Upper lobe of right lung (tissue), 1 donor: ENCODE measurements around the gene SLC10A1. TPM values are rescaled to one million over a fixed set of nuclear protein-coding genes. Genes with fewer than 3 reads are reported as not detected.

Source experiments
- ATAC-seq: fragments of 200-7000 bp; cut with Tn5 transposase; one replicate; pipeline ENCODE4 v1.9.1; 2020; ENCODE audit warnings: mild to moderate bottlenecking, moderate library complexity
- DNase-seq: peaks from one replicate; pipeline ENCODE4 v3.0.0-alpha.2; 2020
- H3K27ac ChIP-seq: fragments of 200-600 bp; one replicate; pipeline ENCODE4 v1.8.0; 2022
- H3K27me3 ChIP-seq: fragments of 200-600 bp; one replicate; pipeline ENCODE4 v1.8.0; 2022; ENCODE audit warnings: mild to moderate bottlenecking
- H3K36me3 ChIP-seq: fragments of 200-600 bp; one replicate; pipeline ENCODE4 v1.8.0; 2022
- H3K4me1 ChIP-seq: fragments of 200-600 bp; one replicate; pipeline ENCODE4 v1.8.0; 2022
- H3K4me3 ChIP-seq: fragments of 200-600 bp; one replicate; pipeline ENCODE4 v1.8.0; 2022; ENCODE audit warnings: mild to moderate bottlenecking
- H3K9me3 ChIP-seq: fragments of 200-600 bp; one replicate; pipeline ENCODE4 v1.8.0; 2022
- intact Hi-C: fragments of 100-400 bp; cut with DNase I; formaldehyde crosslinking; loops from one replicate; pipeline ENCODE4 v1.11.0; 2022
- total RNA-seq: library from RNA; stranded (reverse); fragmentation: NEBNext Ultra II Directional; extraction: Animal tissue kit (Norgen Biotek cat#: 25700); gene quantifications from one replicate; pipeline ENCODE4 v1.2.1, GENCODE V29; 2021
- TF ChIP-seq, protein P1 (sequence below): fragments of 200-600 bp; IDR thresholded peaks from one replicate; pipeline ENCODE4 v1.8.0; 2022; ENCODE audit warnings: antibody characterized with exemption
- donor health status: DM: no; HTN: yes; CAD: no; lungs with severe emphysema.

Gene SLC10A1
- total RNA-seq, 1 donor from 2014 or later: not detected

DNA sequence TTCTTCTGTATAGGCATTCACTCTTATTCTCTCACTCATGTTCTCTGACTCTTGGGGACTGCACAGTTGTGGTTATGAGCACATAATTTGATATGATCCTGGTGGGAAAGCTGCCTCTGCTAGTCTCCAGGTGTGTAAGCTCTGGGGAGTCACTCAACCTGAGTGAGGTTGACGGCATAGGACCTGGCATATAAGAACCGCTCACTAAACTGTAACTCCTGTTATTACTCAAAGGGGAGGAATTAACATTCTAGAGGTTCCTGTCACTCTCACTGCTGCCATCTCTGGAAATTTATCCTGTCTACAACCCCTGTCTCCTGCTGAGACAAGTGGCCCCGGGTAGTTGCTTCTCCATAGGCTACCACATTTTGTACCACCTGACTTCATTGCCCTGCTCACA is 16.1 kb downstream of the SLC10A1 start:
- DNase-seq: no peak
- intact Hi-C loops: no loop called here
- H3K4me3 ChIP-seq: no peak overlapping the region
- TF ChIP-seq, protein P1, sequence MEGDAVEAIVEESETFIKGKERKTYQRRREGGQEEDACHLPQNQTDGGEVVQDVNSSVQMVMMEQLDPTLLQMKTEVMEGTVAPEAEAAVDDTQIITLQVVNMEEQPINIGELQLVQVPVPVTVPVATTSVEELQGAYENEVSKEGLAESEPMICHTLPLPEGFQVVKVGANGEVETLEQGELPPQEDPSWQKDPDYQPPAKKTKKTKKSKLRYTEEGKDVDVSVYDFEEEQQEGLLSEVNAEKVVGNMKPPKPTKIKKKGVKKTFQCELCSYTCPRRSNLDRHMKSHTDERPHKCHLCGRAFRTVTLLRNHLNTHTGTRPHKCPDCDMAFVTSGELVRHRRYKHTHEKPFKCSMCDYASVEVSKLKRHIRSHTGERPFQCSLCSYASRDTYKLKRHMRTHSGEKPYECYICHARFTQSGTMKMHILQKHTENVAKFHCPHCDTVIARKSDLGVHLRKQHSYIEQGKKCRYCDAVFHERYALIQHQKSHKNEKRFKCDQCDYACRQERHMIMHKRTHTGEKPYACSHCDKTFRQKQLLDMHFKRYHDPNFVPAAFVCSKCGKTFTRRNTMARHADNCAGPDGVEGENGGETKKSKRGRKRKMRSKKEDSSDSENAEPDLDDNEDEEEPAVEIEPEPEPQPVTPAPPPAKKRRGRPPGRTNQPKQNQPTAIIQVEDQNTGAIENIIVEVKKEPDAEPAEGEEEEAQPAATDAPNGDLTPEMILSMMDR: no peak
- no peaks in the 10 kb centered on the region for H3K4me1 ChIP-seq
- H3K36me3 ChIP-seq: peaks cover 54% of the 10 kb centered on the region
- no peaks in the 10 kb centered on the region for H3K27me3 ChIP-seq
- H3K27ac ChIP-seq: no peak overlapping the region
- no peaks in the 10 kb centered on the region for H3K9me3 ChIP-seq
- no peak for ATAC-seq

DNA sequence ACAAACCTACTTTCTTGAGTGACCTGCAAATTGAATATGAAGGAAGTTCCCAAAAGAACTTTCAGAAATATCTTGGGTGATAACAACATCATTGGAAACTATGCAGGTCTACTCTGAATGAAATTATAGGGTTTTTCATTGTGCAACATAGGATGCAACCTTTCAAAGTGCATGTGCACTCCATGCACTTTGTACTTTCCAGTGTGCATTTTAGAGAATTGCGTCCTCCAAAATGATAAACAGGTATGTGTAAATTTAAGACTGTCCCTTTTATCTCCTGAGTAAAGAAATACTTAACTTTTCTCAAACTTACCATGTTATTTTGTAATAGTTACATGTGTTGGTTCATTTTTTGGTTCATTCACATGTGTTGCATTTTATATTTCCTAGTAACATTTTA is 16.9 kb downstream of the SLC10A1 start:
- Histone ChIP-seq H3K27me3 (no peaks in the 10 kb centered on the region), H3K36me3 (peaks cover 61% of the 10 kb centered on the region), H3K4me3 (no peak overlapping the region), H3K9me3 (no peaks in the 10 kb centered on the region), H3K27ac (no peak overlapping the region), H3K4me1 (no peaks in the 10 kb centered on the region)
- no peak for ATAC-seq
- TF ChIP-seq, protein P1: no peak
- no peak for DNase-seq
- intact Hi-C loops: no loop called here

DNA sequence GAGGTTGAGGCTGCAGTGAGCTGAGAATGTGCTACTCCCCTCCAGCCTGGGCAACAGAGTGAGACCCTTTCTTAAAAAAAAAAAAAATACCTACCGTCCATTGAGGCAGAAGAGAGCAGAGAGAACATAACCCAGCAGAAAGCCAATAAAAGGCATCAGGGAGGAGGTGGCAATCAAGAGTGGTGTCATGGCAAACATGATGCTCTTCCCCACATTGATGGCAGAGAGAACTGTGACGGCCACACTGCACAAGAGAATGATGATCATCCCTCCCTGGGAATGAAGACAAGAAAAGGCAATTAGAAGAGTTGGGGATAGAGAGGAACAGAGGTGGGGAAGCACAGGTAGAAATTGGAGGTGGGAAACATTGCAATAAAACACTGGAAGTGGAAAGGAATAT is 18.0 kb downstream of the SLC10A1 start:
- H3K36me3 ChIP-seq: peaks cover 71% of the 10 kb centered on the region
- no peaks in the 10 kb centered on the region for H3K9me3 ChIP-seq
- H3K27ac ChIP-seq: no peak overlapping the region
- intact Hi-C loops: no loop called here
- DNase-seq: no peak
- no peaks in the 10 kb centered on the region for H3K4me1 ChIP-seq
- H3K27me3 ChIP-seq: no peaks in the 10 kb centered on the region
- ATAC-seq: no peak
- TF ChIP-seq, protein P1: no peak
- H3K4me3 ChIP-seq: no peak overlapping the region

DNA sequence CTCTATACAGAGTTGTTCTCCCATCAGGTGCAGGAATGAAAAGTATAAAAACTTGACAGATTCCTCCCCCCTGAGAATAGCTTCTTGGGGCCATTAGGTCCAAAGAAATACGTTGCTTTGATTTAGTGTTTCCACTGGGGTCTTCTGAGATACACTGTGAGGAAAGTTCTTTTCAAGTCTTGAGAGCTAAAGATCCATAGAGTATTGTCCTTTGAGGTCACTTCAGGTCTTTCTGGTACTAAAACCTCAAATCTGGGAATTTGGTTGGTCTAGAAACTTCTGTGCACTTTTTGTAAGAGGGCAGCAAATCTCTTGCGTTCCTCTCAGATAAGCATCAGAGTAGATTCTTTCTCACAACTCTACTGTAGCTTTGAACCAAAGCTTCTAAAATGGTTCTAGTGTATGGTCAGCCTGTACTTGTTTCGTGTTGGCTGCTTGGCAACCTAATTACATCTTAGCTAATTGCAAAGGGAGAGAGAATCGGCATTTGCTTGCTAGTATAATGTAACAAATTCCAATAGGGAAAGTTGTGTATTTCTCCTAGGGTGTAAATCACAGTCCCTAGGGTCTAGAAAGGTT is 20.1 kb downstream of the SLC10A1 start:
- ATAC-seq: no peak
- intact Hi-C loops: no loop called here
- Histone ChIP-seq H3K4me3 (no peak overlapping the region), H3K9me3 (no peaks in the 10 kb centered on the region), H3K27me3 (no peaks in the 10 kb centered on the region), H3K4me1 (peaks cover 4% of the 10 kb centered on the region), H3K27ac (no peak overlapping the region), H3K36me3 (peaks cover 92% of the 10 kb centered on the region)
- TF ChIP-seq, protein P1: no peak
- DNase-seq: no peak

DNA sequence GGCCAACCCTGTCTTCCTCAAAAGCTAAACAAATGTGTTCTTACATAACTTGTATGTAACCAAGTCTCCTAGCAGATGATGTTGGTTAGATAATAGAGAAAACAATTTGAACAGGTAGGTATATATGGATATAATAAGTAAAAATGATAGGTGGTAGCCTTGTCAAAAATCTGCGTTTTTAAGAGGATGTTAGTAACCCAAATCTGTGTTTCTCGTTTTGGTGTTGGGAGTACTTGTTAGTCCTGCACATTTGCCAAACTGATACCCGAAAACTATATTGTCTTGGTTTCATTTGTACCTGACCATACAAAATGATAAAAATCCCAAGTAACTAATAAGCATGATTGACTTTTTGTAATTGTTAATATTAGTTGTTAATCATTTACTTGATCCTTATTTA is 22.0 kb downstream of the SLC10A1 start:
- Histone ChIP-seq H3K27ac (no peak overlapping the region), H3K27me3 (no peaks in the 10 kb centered on the region), H3K4me1 (peaks cover 18% of the 10 kb centered on the region), H3K9me3 (no peaks in the 10 kb centered on the region), H3K4me3 (no peak overlapping the region), H3K36me3 (peaks cover 96% of the 10 kb centered on the region)
- DNase-seq: no peak
- intact Hi-C loops: no loop called here
- no peak for ATAC-seq
- TF ChIP-seq, protein P1: no peak
